Ammon's horn (tissue), 1 donor: Measurements from ENCODE around the gene LIPH.
"Not testable (repeated sequence)": the region's sequence is repeated elsewhere in the genome, so short reads cannot be mapped to it uniquely, and the experiment has no call there.

Experiments
- DNase-seq: peaks from one replicate; pipeline ENCODE4 v3.0.0-alpha.2; 2016; ENCODE audit warnings: low spot score

Gene LIPH

GRCh38 chr3:185486394-185486793 is 66.0 kb downstream of the LIPH start:
- DNase-seq: no peak

- no peak for DNase-seq
Measured at GRCh38 chr3:185484296-185484695, 68.1 kb downstream of the LIPH start.

- DNase-seq: no peak
Measured at GRCh38 chr3:185479373-185479945, 72.9 kb downstream of the LIPH start.

GRCh38 chr3:185477316-185477715 is 75.1 kb downstream of the LIPH start:
- DNase-seq: no peak

- DNase-seq: not testable (repeated sequence)
Measured at GRCh38 chr3:185474922-185475321, 77.5 kb downstream of the LIPH start.

- DNase-seq: no peak
Measured at GRCh38 chr3:185473290-185473815, 79.0 kb downstream of the LIPH start.

- DNase-seq: no peak
Measured at GRCh38 chr3:185470323-185470722, 82.1 kb downstream of the LIPH start.

- no peak for DNase-seq
Measured at GRCh38 chr3:185469542-185469941, 82.8 kb downstream of the LIPH start.

GRCh38 chr3:185466123-185466522 is 86.3 kb downstream of the LIPH start:
- not testable (repeated sequence) for DNase-seq

GRCh38 chr3:185465471-185465870 is 86.9 kb downstream of the LIPH start:
- no peak for DNase-seq

- no peak for DNase-seq
Measured at GRCh38 chr3:185460719-185461350, 91.6 kb downstream of the LIPH start.

GRCh38 chr3:185460309-185460708 is 92.1 kb downstream of the LIPH start:
- no peak for DNase-seq

- DNase-seq: no peak
Measured at GRCh38 chr3:185457376-185457775, 95.0 kb downstream of the LIPH start.
